Measurements from ENCODE around the gene OR10S1.

DNA sequence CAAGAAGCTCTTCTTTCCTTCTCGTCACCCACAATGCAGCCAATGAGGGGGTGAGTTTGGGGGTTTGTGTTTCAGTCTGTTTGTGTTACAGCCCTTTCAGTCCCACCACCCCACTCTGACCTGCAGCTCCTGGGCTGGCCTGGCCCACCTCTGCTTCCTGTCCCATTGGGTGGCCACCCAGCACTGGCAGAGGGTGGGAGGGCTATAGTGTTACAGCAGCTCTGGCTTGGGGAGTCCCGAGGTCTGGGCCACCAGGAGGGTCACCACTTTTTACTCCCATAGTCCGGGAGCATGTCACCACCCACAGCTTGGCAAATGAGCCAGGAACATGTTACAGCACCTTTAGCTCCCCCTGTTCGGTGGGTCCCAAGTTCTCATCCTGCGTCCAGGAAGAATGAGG, 1.7 kb upstream of the OR10S1 start:
- TF ChIP-seq, protein P1, sequence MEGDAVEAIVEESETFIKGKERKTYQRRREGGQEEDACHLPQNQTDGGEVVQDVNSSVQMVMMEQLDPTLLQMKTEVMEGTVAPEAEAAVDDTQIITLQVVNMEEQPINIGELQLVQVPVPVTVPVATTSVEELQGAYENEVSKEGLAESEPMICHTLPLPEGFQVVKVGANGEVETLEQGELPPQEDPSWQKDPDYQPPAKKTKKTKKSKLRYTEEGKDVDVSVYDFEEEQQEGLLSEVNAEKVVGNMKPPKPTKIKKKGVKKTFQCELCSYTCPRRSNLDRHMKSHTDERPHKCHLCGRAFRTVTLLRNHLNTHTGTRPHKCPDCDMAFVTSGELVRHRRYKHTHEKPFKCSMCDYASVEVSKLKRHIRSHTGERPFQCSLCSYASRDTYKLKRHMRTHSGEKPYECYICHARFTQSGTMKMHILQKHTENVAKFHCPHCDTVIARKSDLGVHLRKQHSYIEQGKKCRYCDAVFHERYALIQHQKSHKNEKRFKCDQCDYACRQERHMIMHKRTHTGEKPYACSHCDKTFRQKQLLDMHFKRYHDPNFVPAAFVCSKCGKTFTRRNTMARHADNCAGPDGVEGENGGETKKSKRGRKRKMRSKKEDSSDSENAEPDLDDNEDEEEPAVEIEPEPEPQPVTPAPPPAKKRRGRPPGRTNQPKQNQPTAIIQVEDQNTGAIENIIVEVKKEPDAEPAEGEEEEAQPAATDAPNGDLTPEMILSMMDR (IDR thresholded peaks at IDR 0.05) = no peak
- no peak for TF ChIP-seq POLR2A (IDR thresholded peaks at IDR 0.05)
